ENCODE data around the gene PLD2. TPM values are rescaled to one million over a fixed set of nuclear protein-coding genes. Genes with fewer than 3 reads are reported as not detected.
A peak's percentile ranks its signal among the peaks of the same experiment; 100 is the strongest.

PLD2 gene
- total RNA-seq, 1 experiment from 2014 or later: 7.6 TPM

- no peaks in the 10 kb centered on the region for H3K36me3 ChIP-seq
- H3K4me1 ChIP-seq (replicated peaks): peaks cover 12% of the 10 kb centered on the region
- no peaks in the 10 kb centered on the region; the same call in 1 of the 2 replicates for H3K9me3 ChIP-seq (replicated peaks)
- DNase-seq (ENCODE audit: low read depth in 1 of 2, low spot score in 2 of 2): no peak
- H3K4me3 ChIP-seq: no peak overlapping the region
- H3K27me3 ChIP-seq (replicated peaks): no peaks in the 10 kb centered on the region
- no peak overlapping the region for H3K27ac ChIP-seq
These were observed 21.4 kb upstream of the PLD2 start for GRCh38 chr17:4785311-4786105.

GRCh38 chr17:4786106-4786511, 20.8 kb upstream of the PLD2 start, which contains the start of gene VMO1:
Gene VMO1, minus strand, starts transcription at chr17:4786364. Its CDS starts 12 bp downstream, at chr17:4786352.
- H3K4me1 ChIP-seq (replicated peaks): peaks cover 12% of the 10 kb centered on the region
- no peaks in the 10 kb centered on the region for H3K36me3 ChIP-seq
- no peak for DNase-seq (ENCODE audit: low read depth in 1 of 2, low spot score in 2 of 2)
- no peak within 1 kb of the TSS for H3K4me3 ChIP-seq
- no peaks in the 10 kb centered on the region; the same call in 1 of the 2 replicates for H3K9me3 ChIP-seq (replicated peaks)
- H3K27me3 ChIP-seq (replicated peaks): no peaks in the 10 kb centered on the region
- H3K27ac ChIP-seq: no peak within 1 kb of the TSS

- DNase-seq (ENCODE audit: low read depth in 1 of 2, low spot score in 2 of 2): no peak
- H3K4me1 ChIP-seq (replicated peaks): peaks cover 12% of the 10 kb centered on the region
- no peaks in the 10 kb centered on the region; the same call in 1 of the 2 replicates for H3K9me3 ChIP-seq (replicated peaks)
- H3K27me3 ChIP-seq (replicated peaks): no peaks in the 10 kb centered on the region
- no peaks in the 10 kb centered on the region for H3K36me3 ChIP-seq
- H3K27ac ChIP-seq: no peak overlapping the region
- no peak overlapping the region for H3K4me3 ChIP-seq
These were observed 20.4 kb upstream of the PLD2 start for GRCh38 chr17:4786516-4786915.

GRCh38 chr17:4788159-4788806, 18.7 kb upstream of the PLD2 start:
- Histone ChIP-seq H3K4me1 (replicated peaks) (peaks cover 12% of the 10 kb centered on the region), H3K9me3 (replicated peaks) (no peaks in the 10 kb centered on the region; the same call in 1 of the 2 replicates), H3K36me3 (no peaks in the 10 kb centered on the region), H3K4me3 (no peak overlapping the region), H3K27ac (no peak overlapping the region), H3K27me3 (replicated peaks) (no peaks in the 10 kb centered on the region)
- no peak for DNase-seq (ENCODE audit: low read depth in 1 of 2, low spot score in 2 of 2)

GRCh38 chr17:4788807-4789700, 17.9 kb upstream of the PLD2 start, which contains the start of gene GLTPD2:
Gene GLTPD2, plus strand, starts transcription at chr17:4788964. Its CDS starts 48 bp downstream, at chr17:4789012.
- Histone ChIP-seq H3K4me1 (replicated peaks) (peaks cover 12% of the 10 kb centered on the region), H3K36me3 (no peaks in the 10 kb centered on the region), H3K27me3 (replicated peaks) (no peaks in the 10 kb centered on the region), H3K9me3 (replicated peaks) (no peaks in the 10 kb centered on the region; the same call in 1 of the 2 replicates), H3K4me3 (peak within 1 kb of the TSS; percentile 59), H3K27ac (peak within 1 kb of the TSS; percentile 63)
- no peak for DNase-seq (ENCODE audit: low read depth in 1 of 2, low spot score in 2 of 2)

- Histone ChIP-seq H3K27ac (peak overlapping the region; percentile 63), H3K4me1 (replicated peaks) (peaks cover 12% of the 10 kb centered on the region), H3K4me3 (peak overlapping the region; percentile 59), H3K9me3 (replicated peaks) (no peaks in the 10 kb centered on the region; the same call in 1 of the 2 replicates), H3K36me3 (no peaks in the 10 kb centered on the region), H3K27me3 (replicated peaks) (no peaks in the 10 kb centered on the region)
- no peak for DNase-seq (ENCODE audit: low read depth in 1 of 2, low spot score in 2 of 2)
These were observed 17.3 kb upstream of the PLD2 start for GRCh38 chr17:4789701-4789950.

- Histone ChIP-seq H3K4me3 (peak overlapping the region; percentile 59), H3K36me3 (no peaks in the 10 kb centered on the region), H3K4me1 (replicated peaks) (peaks cover 12% of the 10 kb centered on the region), H3K27me3 (replicated peaks) (no peaks in the 10 kb centered on the region), H3K27ac (peak overlapping the region; percentile 63), H3K9me3 (replicated peaks) (no peaks in the 10 kb centered on the region; the same call in 1 of the 2 replicates)
- peak; percentile 89 to 93 for DNase-seq (ENCODE audit: low read depth in 1 of 2, low spot score in 2 of 2)
These were observed 16.8 kb upstream of the PLD2 start for GRCh38 chr17:4789951-4790704.

GRCh38 chr17:4790705-4791088, 16.3 kb upstream of the PLD2 start:
- DNase-seq (ENCODE audit: low read depth in 1 of 2, low spot score in 2 of 2): no peak
- Histone ChIP-seq H3K36me3 (no peaks in the 10 kb centered on the region), H3K27me3 (replicated peaks) (no peaks in the 10 kb centered on the region), H3K9me3 (replicated peaks) (no peaks in the 10 kb centered on the region; the same call in 1 of the 2 replicates), H3K4me1 (replicated peaks) (peaks cover 12% of the 10 kb centered on the region), H3K4me3 (peak overlapping the region; percentile 59), H3K27ac (no peak overlapping the region)

GRCh38 chr17:4795168-4795567, 11.8 kb upstream of the PLD2 start:
- Histone ChIP-seq H3K9me3 (replicated peaks) (no peaks in the 10 kb centered on the region), H3K4me3 (no peak overlapping the region), H3K4me1 (replicated peaks) (peaks cover 6% of the 10 kb centered on the region), H3K27me3 (replicated peaks) (no peaks in the 10 kb centered on the region), H3K27ac (no peak overlapping the region), H3K36me3 (peaks cover 19% of the 10 kb centered on the region)
- no peak for DNase-seq (ENCODE audit: low read depth in 1 of 2, low spot score in 2 of 2)

- peak in 1 of 2 experiments; percentile 42 for DNase-seq (ENCODE audit: low read depth in 1 of 2, low spot score in 2 of 2)
- Histone ChIP-seq H3K36me3 (peaks cover 19% of the 10 kb centered on the region), H3K27ac (peak overlapping the region; percentile 24), H3K4me3 (peak overlapping the region; percentile 59), H3K9me3 (replicated peaks) (no peaks in the 10 kb centered on the region), H3K4me1 (replicated peaks) (peaks cover 6% of the 10 kb centered on the region), H3K27me3 (replicated peaks) (no peaks in the 10 kb centered on the region)
These were observed 10.4 kb upstream of the PLD2 start for GRCh38 chr17:4796552-4796920.

- H3K36me3 ChIP-seq: peaks cover 19% of the 10 kb centered on the region
- no peaks in the 10 kb centered on the region for H3K27me3 ChIP-seq (replicated peaks)
- no peaks in the 10 kb centered on the region for H3K9me3 ChIP-seq (replicated peaks)
- peaks cover 6% of the 10 kb centered on the region for H3K4me1 ChIP-seq (replicated peaks)
- H3K27ac ChIP-seq: no peak overlapping the region
- H3K4me3 ChIP-seq: no peak overlapping the region
- no peak for DNase-seq (ENCODE audit: low read depth in 1 of 2, low spot score in 2 of 2)
These were observed 6.3 kb upstream of the PLD2 start for GRCh38 chr17:4800462-4801196.

- no peak for DNase-seq (ENCODE audit: low read depth in 1 of 2, low spot score in 2 of 2)
- Histone ChIP-seq H3K27ac (no peak within 1 kb of the TSS), H3K4me1 (replicated peaks) (peaks cover under 1% of the 10 kb centered on the region; the same call in 1 of the 2 replicates), H3K27me3 (replicated peaks) (no peaks in the 10 kb centered on the region), H3K9me3 (replicated peaks) (no peaks in the 10 kb centered on the region), H3K4me3 (no peak within 1 kb of the TSS), H3K36me3 (peaks cover 16% of the 10 kb centered on the region)
These were observed 4.7 kb upstream of the PLD2 start, which contains the start of gene C17orf114 for GRCh38 chr17:4802228-4802627. Gene C17orf114, minus strand, starts transcription at chr17:4802328.
